SU-DHL-6 (cell line): ENCODE results near the gene NCDN.

Experiments
- CTCF ChIP-seq: fragments of 200-600 bp; sonication (generic); IDR thresholded peaks from one replicate; pipeline ENCODE4 v1.5.1; 2017; ENCODE audit warnings: antibody characterized with exemption, mild to moderate bottlenecking, low read length, moderate library complexity; ENCODE audit not compliant: insufficient read depth, poor library complexity, severe bottlenecking
- EZH2phosphoT487 ChIP-seq: fragments of 200-600 bp; sonication (generic), shearing (Covaris generic); conservative IDR thresholded peaks from 2 replicates; pipeline ENCODE4 v1.6.1; 2018; ENCODE audit warnings: mild to moderate bottlenecking, antibody characterized with exemption, low read length, moderate library complexity, mixed read lengths

DNA sequence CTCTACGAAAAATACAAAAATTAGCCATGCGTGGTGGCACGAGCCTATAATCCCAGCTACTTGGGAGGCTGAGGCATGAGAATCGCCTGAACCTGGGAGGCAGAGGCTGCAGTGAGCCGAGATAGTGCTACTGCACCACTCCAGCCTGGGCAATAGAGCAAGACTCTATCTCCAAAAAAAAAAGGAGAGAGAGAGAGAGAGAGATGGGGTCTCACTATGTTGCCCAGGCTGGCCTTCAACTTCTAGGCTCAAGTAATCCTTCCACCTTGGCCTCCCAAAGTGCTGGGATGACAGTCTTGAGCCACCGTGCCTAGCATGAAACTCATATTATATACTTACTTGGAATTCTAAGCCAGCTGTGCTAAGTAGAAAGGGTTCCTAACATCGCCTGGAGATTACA lies 54.1 kb downstream of the NCDN start:
- TF ChIP-seq CTCF: no peak
- no peak for TF ChIP-seq EZH2phosphoT487
